ENCODE measurements around the gene DENND6B. TPM values are rescaled to one million over a fixed set of nuclear protein-coding genes. Genes with fewer than 3 reads are reported as not detected.

Gene DENND6B
- total RNA-seq, 4 donors from 2014 or later, result 4.3 to 14.3 (median 9.3) TPM

DNA sequence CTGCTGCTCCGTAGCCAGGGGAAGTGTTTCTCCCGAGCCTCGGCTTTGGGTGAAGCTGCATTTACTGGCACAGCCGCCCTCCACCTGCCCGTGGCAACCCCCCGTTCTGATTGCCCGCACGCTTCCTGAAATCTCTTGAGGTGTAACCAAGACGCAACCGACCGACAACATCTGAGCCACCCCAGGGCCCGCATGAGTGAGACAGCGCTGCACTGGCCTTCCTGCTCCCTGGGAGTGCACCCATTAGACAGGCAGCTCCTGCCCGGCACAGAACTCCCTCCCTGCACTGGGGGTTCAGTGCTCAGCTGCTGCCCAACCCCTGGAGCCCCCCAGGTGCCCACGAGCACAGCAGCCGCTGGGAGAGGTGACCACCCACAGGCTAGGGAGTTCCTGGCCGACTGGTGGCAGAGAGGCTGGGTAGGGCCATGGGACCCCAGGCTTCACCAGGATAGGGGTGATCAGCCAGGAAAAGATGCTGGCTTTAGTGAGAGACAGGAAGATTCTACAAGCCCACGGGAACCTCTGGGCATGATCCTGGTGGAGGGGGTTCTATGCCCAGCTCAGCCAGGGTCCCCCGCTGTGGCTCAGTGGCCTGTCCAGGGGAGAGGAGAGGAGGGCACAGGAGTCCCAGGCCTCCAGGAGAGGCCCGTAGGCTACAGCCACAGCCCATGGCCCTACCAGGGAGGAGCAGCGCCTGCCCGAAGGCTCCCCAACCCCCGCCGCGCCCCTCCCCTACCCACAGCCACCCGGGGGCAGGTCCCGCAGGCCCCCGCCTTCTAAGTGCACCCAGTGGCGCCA, 34.0 kb downstream of the DENND6B start:
- Histone ChIP-seq H3K4me1 (peaks cover 61 to 63% of the 10 kb centered on the region in 2 donors), H3K9me3 (no peaks in the 10 kb centered on the region), H3K27me3 (no peaks in the 10 kb centered on the region), H3K36me3 (peaks cover 22 to 25% of the 10 kb centered on the region in 2 donors), H3K4me3 (replicated peaks in 1 of 3) (peak overlapping the region in 1 of 3 donors; percentile 16), H3K27ac (peak overlapping the region; percentile 82 to 91 (median 84))
- WGBS, 2 donors, result 22 to 58% methylated on average over 11 to 12 of the region's 29 CpGs
- no peak for TF ChIP-seq POLR2A (IDR thresholded peaks at IDR 0.05)
- no peak for TF ChIP-seq CTCF (IDR thresholded peaks at IDR 0.05)
- peak; percentile 70 to 74 for DNase-seq
- intact Hi-C loops (cut with DNase I), result no loop called here

DNA sequence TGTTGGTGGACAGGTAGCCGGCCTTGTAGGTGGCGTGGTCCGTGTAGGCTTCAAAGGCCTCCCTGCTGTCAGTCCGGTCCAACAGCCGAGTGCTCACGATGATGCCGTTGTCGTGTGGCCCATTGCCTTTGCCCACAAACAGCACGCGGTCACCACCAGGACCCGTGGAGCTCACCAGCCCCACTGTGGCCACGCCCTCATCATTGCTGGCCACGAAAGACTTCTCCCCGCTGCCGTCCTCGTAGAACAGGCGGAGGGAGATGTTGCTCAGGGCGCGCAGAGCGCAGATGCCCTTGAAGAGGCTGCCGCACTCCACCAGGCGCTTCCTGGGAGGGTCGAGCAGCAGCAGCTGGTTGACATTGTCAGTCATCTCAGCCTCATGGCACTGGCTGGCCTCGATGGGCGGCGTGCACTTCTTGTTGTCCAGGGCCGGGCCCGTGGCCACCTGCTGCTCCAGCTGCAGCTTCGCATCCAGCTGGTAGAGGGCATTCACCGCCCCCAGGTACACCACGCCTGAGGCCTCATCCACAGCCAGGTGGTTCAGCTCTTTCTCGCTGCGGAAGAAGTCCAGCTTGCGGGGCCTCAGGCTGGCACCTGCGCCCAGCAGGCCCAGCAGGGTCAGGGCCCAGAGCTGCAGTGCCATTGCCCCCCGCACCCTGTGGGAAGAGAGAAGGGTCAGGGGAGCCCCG, 36.7 kb downstream of the DENND6B start:
- Histone ChIP-seq H3K4me3 (replicated peaks in 1 of 3) (no peak overlapping the region), H3K4me1 (peaks cover 34 to 36% of the 10 kb centered on the region in 2 donors), H3K9me3 (no peaks in the 10 kb centered on the region), H3K36me3 (peaks cover 45 to 47% of the 10 kb centered on the region in 2 donors), H3K27ac (no peak overlapping the region), H3K27me3 (no peaks in the 10 kb centered on the region)
- TF ChIP-seq POLR2A (IDR thresholded peaks at IDR 0.05) (no peak), CTCF (IDR thresholded peaks at IDR 0.05) (no peak)
- intact Hi-C loops (cut with DNase I), result no loop called here
- 87 to 92% methylated on average over 3 to 27 of the region's 37 CpGs for WGBS, 2 donors
- DNase-seq, result no peak

DNA sequence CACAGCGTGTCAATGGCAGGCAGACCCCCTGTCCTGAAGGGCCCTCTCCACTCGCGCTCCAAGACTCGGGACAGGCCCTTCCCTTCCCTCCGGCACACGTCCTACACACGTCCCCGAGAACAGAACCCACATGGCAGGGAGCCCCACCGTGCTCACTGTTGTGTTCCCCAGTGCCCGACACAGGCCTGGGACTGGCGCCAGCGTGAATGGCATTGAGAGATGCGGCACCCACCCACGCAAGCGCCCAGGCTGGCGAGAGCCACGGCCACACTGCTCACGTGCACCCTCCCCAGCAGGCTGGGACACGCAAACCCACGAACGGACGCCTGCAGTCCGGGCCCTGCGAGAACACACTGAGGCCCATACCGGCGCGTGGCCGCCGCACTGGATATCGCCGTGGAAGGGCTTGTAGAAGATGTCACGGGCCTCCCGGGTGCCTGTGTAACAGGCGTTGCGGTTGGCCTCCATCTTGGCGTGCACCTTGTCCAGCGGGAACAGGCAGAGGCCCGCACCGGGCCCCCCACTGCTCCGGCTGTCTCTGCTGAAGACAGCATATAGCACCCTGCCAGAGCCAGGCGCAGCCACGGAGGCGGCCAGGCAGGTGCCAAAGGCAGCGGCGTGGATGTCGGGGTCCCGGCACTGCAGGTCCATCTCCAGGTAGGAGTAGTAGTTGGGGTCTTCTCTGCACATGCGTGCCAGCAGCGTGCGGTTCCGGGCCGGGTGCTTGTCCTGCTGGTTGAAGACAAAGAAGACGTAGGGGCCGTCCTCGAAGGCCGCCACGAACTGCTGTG, 37.5 kb downstream of the DENND6B start:
- no peak for TF ChIP-seq POLR2A (IDR thresholded peaks at IDR 0.05)
- no peak for TF ChIP-seq CTCF (IDR thresholded peaks at IDR 0.05)
- Histone ChIP-seq H3K4me1 (peaks cover 27 to 28% of the 10 kb centered on the region in 2 donors), H3K27me3 (no peaks in the 10 kb centered on the region), H3K36me3 (peaks cover 48 to 53% of the 10 kb centered on the region in 2 donors), H3K4me3 (replicated peaks in 1 of 3) (no peak overlapping the region), H3K27ac (no peak overlapping the region), H3K9me3 (no peaks in the 10 kb centered on the region)
- WGBS, 2 donors, result 96% methylated on average over 41 to 42 of the region's 57 CpGs
- intact Hi-C loops (cut with DNase I), result no loop called here
- DNase-seq, result no peak

- Histone ChIP-seq H3K27ac (no peak overlapping the region), H3K9me3 (no peaks in the 10 kb centered on the region), H3K4me3 (replicated peaks in 1 of 3) (no peak overlapping the region), H3K36me3 (peaks cover 64 to 69% of the 10 kb centered on the region in 2 donors), H3K4me1 (peaks cover 11 to 16% of the 10 kb centered on the region in 2 donors), H3K27me3 (no peaks in the 10 kb centered on the region)
- no peak for DNase-seq
- no peak for TF ChIP-seq CTCF (IDR thresholded peaks at IDR 0.05)
- TF ChIP-seq POLR2A (IDR thresholded peaks at IDR 0.05), result no peak
- intact Hi-C loops (cut with DNase I), result no loop called here
- 91% methylated on average over 13 of the region's 31 CpGs; no CpG with 5 or more reads in 1 of the 2 donors for WGBS, 2 donors
Measured at GRCh38 chr22:50287731-50288130, 39.1 kb downstream of the DENND6B start.
